ENCODE measurements around the gene RAP1A.
"Not testable (repeated sequence)": the region's sequence is repeated elsewhere in the genome, so short reads cannot be mapped to it uniquely, and the experiment has no call there.

The RAP1A gene

DNA sequence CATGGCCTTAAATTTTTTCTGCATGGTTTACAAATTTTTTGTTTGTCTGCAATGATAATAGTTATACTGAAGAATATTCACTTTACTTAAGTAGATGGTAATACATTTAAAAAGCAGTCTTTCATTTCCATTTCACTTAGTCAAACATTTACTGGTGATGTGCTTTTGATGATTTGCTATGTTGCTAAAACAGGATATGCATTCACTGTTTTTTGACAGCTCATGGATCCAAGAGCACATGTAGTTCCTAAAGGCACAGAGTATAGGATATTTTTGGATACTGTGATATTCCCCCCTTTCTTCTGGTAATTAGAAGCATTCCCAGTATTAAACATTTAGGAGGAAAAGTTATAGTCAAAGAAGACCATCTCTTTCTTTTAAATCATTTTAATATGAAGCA, 45.9 kb downstream of the RAP1A start:
- no peak for DNase-seq (ENCODE audit: low spot score)

DNA sequence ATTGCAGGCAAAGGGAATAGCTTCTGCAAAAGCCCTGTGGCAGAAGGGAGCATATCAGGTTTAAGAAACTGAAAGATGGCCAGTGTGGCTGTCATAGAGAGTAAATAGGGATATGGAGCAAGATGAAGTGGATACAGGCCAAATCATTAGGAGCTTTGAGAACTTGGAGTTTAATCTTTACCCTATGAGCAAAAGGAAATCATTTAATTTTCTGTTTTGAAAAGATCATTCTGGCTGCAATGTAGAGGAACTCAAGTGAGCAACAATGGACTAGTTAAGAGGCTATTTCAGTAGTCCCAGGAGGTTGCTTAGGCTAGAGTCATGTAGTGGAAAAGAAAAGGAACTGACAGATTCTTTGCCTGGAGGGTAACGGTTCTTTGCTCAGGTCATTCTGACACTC, 47.2 kb downstream of the RAP1A start:
- DNase-seq (ENCODE audit: low spot score): no peak

DNA sequence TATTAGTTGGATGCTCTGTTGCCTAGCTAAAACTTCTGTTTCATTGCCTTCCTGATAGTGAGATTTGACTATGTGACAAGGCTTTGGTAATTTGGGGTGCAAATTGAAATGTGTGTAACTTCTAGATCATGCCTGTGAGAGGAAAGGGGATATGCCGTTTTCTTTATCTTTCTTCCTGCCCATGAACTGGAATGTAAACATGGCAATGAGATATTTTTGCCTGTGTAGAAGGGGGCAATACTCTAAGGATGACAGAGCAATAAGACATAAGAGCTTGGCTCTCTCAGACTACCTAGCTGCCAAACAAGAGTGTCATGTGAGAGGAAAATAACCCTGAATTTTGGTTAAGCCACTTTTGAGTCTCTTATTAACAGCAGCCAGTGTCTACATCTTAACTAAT, 49.7 kb downstream of the RAP1A start:
- no peak for DNase-seq (ENCODE audit: low spot score)

DNA sequence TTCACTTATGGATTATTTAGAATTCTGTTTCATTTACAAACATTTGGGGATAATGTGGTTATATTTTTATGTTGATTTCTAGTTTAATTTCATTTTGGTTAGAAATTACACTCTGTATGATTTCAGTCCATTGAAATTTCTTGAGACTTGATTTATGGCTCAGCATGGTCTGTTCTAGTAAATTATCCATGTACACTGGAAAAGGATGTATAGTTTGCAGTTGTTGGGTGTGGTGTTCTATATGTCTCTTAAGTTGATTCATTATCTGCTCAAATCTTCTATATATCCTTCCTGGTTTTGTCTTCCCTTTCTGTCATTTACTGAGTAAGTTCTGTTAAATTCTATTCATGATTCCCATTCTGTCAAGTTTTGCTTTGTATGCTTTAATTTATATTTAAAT, 52.3 kb downstream of the RAP1A start:
- no peak for DNase-seq (ENCODE audit: low spot score)

DNA sequence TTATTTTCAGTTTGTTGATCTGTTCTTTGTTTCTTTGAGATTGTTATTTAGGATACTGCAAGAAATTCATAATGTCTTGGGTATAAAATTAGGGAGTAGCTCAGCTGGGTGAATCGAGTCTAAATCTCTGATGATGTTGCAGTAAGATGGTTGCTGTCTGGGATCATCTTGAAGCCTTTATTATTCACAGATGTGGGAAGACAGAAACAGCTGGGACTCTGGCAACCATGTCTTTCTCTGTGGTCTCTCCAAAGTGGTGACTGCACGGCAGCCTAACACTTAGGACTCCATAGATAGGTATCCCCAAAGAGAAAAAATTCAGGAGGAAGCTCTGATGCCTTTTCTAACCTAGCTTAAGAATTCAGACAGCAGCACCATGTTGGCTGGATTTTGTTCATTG, 52.7 kb downstream of the RAP1A start:
- DNase-seq (ENCODE audit: low spot score): no peak

DNA sequence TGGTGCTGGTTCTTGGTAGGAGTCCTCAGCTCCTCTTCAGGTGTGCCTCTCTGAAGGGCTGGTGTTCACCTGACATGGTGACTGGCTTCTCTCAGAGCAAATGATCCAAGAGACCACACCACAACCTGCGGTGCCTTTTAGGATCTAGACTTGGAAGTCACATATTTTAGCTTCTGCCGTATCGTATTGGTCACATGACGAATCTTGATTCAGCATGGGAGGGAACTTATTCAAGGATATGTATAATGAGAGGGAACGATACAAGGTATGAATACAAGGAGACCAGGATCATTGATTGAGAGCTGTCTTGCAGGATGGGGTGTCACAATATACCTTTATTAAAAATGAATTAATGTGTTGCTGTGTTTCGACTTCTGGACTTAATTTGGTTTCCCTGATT, 58.0 kb downstream of the RAP1A start:
- DNase-seq (ENCODE audit: low spot score): no peak

DNA sequence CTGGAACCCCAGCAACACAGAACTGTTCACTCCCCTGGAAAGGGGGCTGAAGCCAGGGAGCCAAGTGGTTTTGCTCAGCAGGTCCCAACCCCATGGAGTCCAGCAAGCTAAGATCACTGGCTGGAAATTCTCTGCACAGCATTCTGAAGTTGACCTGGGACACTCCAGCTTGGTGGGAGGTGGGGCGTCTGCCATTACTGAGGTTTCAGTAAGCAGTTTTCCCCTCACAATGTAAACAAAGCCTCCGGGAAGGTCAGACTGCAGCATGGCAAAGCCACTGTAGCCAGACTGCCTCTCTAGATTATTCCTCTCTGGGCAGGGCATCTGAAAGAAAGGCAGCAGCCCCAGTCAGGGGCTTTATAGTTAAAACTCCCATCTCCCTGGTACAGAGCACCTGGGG, 60.0 kb downstream of the RAP1A start:
- no peak for DNase-seq (ENCODE audit: low spot score)

DNA sequence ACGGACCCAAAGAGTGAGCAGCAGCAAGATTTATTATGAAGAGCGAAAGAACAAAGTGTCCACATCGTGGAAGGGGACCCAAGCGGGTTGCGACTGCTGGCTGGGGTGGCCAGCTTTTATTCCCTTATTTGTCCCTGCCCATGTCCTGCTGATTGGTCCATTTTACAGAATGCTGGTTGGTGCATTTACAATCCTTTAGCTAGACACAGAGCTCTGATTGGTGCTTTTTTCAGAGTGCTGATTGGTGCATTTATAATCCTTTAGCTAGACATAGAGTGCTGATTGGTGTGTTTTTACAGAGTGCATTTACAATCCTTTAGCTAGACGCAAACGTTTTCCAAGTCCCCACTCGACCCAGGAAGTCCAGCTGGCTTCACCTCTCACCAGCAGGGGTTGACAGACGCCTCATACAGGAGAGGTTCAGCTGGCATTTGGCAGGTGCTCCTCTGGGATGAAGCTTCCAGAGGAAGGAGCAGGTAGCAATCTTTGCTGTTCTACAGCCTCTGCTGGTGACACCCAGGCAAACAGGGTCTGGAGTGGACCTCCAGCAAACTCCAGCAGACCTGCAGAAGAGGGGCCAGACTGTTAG, 60.7 kb downstream of the RAP1A start:
- DNase-seq (ENCODE audit: low spot score): not testable (repeated sequence)

DNA sequence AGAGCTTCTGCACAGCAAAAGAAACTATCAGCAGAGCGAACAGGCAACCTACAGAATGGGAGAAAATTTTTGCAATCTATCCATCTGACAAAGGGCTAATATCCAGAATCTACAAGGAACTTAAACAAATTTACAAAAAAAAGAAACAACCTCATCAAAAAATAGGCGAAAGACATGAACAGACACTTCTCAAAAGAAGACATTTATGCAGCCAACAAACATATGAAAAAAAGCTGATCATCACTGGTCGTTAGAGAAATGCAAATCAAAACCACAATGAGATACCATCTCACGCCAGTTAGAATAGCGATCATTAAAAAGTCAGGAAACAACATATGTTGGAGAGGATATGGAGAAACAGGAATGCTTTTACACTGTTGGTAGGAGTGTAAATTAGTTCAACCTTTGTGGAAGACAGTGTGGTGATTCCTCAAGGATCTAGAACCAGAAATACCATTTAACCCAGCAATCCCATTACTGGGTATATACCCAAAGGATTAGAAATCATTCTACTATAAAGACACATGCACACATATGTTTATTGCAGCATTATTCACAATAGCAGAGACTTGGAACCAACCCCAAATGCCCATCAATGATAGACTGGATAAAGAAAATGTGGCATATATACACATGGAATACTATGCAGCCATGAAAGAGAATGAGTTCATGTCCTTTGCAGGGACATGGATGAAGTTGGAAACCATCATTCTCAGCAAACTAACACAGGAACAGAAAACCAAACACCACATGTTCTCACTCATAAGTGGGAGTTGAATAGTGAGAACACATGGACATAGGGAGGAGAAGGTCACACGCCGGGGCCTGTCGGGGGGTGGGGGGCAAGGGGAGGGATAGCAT, 65.9 kb downstream of the RAP1A start:
- DNase-seq (ENCODE audit: low spot score): not testable (repeated sequence)

DNA sequence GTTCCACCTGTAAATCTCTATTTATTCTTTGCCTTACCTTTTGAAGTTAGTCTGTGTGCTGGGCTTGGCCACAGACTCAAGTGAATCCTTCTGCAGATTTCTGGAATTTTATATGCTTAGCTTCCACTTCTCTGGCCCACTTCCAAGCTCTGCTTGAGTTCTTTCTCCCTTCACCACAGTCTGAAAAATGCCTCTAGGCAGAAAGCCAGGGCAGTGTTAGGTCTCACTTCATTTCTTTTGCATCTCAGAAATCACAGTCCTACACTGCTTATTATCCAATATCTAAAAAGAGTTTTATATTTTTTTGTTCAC, 70.7 kb downstream of the RAP1A start:
- peak; percentile 57 for DNase-seq (ENCODE audit: low spot score)

DNA sequence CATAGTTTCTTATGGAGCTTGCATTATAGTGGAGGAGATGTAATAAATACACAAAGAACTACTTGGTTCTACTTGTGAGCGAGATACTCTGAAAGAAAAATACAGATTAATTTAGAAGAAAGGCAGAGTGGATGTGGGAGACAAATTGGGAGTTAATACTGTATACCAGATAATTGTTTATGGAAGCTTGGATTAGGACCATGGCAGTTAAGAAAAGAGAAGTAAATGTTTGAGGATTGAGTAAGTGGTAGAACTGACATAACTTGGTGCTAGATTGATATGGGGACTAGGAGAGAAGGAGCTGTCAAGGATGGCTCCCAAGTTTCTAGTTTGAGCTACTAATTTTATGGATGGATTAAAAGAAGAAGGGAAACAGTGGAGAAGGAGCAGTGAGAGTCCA, 72.3 kb downstream of the RAP1A start:
- DNase-seq (ENCODE audit: low spot score): no peak

DNA sequence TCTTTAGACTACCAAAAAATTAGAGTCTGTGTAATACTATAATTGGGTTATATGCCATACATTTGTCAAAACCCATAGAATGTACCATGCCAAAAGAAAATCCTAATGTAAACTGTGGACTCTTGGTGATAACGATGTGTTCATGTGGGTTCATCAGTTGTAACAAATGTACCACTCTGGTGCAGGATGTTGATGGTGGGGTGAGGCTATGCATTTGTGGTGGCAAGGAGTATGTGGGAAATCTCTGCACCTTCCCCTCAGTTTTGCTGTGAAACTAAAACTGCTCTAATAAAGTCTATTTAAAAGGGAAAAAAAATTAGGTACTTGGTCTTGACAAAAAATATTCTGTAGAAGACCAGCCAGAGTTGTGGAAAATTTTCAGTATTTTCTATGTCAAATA, 76.2 kb downstream of the RAP1A start:
- no peak for DNase-seq (ENCODE audit: low spot score)

DNA sequence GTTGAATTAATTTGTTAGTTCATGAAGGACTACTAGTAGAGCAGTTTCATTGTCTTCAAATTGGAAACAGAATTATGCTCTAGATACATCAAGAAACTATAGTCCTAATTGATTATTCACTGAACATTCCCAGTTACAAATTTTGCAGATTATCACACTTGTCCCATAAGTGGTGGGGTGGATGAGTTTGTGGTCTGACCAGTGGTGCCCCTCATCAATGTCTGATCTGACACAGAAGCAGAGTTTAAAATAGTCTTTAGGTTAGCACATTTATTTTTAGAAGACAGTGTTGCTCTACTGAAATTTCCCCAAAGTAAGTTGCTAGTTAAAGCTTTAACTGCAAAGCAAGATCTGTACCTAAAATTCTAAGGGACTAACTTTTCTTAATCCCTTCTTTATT, 76.7 kb downstream of the RAP1A start:
- no peak for DNase-seq (ENCODE audit: low spot score)

DNA sequence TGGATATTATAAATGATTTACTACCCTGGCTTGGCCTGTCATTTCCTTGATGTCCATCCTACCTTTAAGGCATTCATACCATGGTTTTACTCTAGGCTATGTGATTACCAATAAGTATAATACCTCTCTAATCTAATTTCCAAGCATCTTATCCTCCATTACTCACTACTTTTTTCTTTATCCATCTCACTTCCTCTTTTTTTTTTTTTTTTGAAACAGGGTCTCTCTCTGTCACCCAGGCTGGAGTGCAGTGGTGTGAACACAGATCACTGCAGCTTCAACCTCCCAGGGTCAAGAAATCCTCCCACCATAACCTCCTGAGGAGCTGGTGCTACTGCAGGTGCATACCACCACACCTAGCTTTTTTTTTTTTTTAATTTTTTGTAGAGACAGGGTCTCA, 79.7 kb downstream of the RAP1A start:
- DNase-seq (ENCODE audit: low spot score): no peak

DNA sequence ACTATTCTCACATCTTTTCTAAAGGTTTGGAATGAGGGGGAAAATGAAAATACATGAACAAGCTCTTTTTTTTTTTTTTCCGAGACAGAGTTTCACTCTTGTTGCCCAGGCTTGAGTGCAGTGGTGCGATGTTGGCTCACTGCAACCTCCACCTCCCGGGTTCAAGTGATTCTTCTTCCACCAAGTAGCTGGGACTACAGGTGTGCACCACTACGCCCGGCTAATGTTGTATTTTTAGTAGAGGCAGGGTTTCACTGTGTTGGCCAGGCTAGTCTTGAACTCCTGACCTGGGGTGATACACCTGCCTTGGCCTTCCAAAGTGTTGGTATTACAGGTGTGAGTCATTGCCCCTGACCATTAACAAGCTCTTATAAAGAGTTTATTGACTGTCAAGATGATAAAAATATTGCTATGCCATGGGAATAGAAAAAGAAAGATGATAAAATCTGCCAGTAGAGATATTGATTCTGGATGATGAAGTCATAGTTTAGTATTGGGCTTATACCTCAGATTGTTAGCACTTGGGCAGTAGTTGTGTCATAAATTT, 83.0 kb downstream of the RAP1A start:
- DNase-seq (ENCODE audit: low spot score): no peak

DNA sequence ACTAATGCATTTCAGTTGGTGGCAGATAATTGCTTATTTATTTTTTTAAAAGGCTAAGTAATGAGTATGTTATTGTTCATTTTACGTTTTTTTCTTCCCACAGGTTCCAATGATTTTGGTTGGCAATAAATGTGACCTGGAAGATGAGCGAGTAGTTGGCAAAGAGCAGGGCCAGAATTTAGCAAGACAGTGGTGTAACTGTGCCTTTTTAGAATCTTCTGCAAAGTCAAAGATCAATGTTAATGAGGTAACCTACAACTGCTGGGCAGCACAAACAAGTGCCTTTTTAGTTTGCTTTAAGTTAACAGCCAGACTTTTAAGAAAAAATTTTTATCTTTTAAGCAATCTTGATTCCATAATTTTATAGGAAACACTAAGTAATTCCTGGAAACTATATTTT, 84.7 kb downstream of the RAP1A start:
- no peak for DNase-seq (ENCODE audit: low spot score)

DNA sequence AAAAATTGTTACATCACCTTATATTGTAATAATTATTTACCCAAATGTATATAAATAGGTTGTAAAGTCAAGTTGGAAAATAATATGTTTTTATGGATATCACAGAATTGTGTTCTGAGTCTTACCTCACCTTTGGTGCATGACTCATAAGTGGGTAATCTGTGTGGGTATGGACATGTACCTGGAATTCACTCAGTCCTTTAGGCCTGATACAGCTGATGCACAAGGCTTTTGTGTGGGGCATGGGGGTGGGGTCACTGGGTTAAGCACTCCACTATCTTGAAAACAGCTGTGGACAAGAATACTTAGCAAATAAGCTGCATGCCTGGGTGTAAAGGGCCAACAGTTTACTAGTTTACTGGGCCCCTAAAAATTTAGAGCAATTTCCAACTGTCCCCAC, 85.2 kb downstream of the RAP1A start:
- DNase-seq (ENCODE audit: low spot score): no peak

DNA sequence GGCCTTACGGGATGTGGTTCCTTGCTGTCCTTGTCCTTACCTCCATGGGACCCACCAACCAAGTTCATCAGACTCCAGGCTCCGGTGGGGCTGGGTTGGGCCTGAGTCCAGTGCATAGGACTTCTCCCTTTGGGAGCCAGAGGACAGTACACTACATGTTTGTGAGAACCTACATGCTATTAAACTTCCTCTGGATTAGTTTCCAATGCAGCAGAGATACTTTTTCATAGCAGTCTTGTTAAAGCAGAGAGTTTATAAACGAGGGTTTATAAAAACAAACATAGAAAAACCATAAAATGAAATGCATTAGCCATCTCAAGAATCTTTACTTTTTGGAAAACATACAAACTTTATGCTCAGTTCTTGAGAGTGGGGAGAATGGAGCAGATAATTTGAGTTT, 86.3 kb downstream of the RAP1A start:
- DNase-seq (ENCODE audit: low spot score): no peak

DNA sequence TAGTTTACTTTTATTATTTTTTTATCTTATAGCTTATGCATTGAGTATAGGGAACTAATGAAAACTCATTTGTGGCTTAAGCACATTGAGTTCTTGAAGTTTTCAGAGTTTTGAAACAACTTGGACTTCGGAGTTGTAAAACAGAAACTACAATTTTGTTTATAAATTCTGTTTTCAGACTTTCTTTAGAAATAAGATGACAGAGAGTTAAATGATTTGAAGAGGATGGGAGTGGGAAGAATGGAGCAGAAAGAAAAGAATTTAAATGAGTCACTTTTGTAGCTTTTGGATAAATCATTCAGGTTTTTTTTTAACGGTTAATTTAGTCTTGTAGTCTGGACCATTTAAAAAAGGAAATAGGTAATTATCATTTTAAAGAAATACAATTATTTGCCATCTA, 87.3 kb downstream of the RAP1A start:
- DNase-seq (ENCODE audit: low spot score): no peak

DNA sequence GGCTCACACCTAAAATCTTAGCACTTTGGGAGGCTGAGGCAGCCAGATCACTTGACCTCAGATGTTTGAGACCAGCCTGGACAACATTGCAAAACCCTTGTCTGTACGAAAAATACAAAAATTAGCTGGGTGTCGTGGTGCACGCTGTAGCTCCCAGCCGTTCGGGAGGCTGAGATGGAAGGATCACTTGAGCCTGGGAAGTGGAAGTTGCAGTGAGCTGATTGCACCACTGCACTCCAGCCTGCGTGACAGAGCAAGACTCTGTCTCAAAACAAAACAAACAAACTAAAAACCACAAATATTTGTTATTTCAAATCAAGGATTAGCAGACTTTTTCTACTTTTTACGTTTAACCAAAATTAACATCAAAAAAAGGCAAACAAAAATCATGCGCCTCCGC, 88.3 kb downstream of the RAP1A start:
- DNase-seq (ENCODE audit: low spot score): no peak

DNA sequence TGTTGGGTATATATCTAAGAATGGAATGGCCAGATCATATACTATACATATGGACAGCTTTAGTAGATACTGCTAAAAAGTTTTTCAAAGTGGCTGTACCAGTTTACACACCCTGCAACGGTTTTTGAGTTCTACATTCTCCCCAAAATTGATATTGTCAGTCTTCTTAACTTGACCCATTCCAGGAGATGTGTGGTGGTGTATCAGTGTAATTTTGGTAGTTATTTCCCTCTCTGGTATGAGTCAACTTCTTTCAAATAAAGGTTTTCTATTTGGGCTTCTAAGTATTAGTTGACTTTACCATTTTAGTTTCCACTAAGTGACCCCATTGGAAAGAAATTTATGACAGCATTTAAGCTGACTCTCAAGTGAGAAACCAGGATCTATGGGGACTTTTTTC, 90.4 kb downstream of the RAP1A start:
- DNase-seq (ENCODE audit: low spot score): no peak

DNA sequence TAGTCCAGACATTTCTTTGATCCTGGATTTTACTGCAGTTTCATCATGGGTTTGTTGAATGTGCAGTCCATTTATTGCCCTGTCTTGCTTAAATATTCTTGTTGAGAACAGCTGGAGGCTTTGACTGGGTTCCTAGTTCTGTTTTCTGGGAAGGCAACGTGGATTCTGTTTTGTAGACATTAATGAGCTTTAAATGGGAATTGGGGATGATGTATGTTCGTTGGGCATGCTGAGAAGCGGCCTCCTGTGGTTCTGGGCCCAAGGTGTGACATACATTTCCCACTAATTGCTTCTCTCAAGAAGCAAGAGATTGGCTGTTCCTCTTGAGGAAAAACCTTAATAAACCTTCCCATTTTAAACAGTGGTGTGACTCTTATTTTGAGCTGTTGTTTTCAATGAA, 96.7 kb downstream of the RAP1A start:
- no peak for DNase-seq (ENCODE audit: low spot score)

DNA sequence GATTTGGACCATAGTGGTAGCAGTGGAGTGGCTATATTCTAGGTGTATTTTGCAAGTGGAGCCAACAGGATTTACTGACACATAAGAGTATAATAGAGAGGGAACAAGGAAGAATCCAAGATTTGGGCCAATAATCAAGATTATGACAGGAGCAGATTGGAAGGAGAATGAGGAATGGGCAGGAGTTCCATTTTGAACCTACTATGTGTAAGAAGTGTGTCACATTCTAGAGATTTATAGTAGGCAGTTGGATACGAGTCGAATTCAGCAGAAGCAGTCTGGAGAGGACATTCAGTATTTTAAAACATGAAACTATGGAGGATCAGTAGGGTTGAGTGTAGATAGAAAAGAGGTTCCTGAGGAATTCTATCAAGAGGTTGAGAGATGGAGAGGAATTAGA, 97.9 kb downstream of the RAP1A start:
- DNase-seq (ENCODE audit: low spot score): no peak

DNA sequence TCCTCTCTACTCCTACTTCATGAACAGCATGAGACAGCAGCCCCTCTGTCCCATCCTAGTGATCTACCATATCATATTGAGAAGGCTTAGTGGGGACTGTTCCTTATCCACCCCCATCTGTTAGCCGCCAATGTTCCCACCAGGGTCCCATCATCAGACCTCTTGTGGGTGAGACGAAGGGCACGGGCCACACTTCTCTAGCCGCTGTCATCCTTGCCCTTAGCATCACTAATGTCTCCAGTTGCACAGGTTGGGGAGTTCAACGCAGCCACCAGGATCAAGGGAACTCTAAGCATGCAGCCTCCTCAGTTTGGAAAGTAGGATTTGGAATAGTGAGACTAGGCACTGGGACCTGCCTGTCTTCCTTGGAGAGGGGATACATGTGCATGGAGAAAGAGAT, 99.5 kb downstream of the RAP1A start:
- no peak for DNase-seq (ENCODE audit: low spot score)
